Kidney epithelial cell (primary cell): ENCODE measurements around the gene AHNAK2. TPM values are rescaled to one million over a fixed set of nuclear protein-coding genes. Genes with fewer than 3 reads are reported as not detected.
A peak's percentile ranks its signal among the peaks of the same experiment; 100 is the strongest.

Experiments
- DNase-seq: peaks from one replicate; pipeline ENCODE4 v3.0.0-alpha.2; 2010; ENCODE audit warnings: low read depth
- H3K27me3 ChIP-seq: 2 replicates; pipeline ENCODE4 v1.6.0; 2011; ENCODE audit warnings: low read length; ENCODE audit not compliant: control insufficient read depth, insufficient read depth
- H3K36me3 ChIP-seq: 2 replicates; pipeline ENCODE4 v1.5.1; 2011; ENCODE audit warnings: low read length; ENCODE audit not compliant: control insufficient read depth, insufficient read depth
- H3K4me3 ChIP-seq: 2 replicates; pipeline ENCODE4 v1.5.1; 2011; ENCODE audit warnings: low read depth, mild to moderate bottlenecking, control low read depth, low read length
- CTCF ChIP-seq: IDR thresholded peaks from 2 replicates; pipeline ENCODE4 v1.5.1; 2011; ENCODE audit warnings: mild to moderate bottlenecking, moderate library complexity, low read length, control low read depth, inconsistent platforms; ENCODE audit not compliant: insufficient read depth, poor library complexity, severe bottlenecking
- total RNA-seq: library from RNA; depleted of rRNA; stranded (reverse); fragments of >200 nt; gene quantifications from 2 replicates; pipeline ENCODE4 v1.2.3, GENCODE V29; 2015

AHNAK2 gene
- total RNA-seq, 1 donor from 2014 or later, result 121 TPM

GRCh38 chr14:104942586-104942985 lies 35.6 kb downstream of the AHNAK2 start:
- H3K36me3 ChIP-seq, result no peaks in the 10 kb centered on the region
- H3K4me3 ChIP-seq, result no peak overlapping the region
- DNase-seq, result no peak
- no peaks in the 10 kb centered on the region for H3K27me3 ChIP-seq
- no peak for TF ChIP-seq CTCF

DNA sequence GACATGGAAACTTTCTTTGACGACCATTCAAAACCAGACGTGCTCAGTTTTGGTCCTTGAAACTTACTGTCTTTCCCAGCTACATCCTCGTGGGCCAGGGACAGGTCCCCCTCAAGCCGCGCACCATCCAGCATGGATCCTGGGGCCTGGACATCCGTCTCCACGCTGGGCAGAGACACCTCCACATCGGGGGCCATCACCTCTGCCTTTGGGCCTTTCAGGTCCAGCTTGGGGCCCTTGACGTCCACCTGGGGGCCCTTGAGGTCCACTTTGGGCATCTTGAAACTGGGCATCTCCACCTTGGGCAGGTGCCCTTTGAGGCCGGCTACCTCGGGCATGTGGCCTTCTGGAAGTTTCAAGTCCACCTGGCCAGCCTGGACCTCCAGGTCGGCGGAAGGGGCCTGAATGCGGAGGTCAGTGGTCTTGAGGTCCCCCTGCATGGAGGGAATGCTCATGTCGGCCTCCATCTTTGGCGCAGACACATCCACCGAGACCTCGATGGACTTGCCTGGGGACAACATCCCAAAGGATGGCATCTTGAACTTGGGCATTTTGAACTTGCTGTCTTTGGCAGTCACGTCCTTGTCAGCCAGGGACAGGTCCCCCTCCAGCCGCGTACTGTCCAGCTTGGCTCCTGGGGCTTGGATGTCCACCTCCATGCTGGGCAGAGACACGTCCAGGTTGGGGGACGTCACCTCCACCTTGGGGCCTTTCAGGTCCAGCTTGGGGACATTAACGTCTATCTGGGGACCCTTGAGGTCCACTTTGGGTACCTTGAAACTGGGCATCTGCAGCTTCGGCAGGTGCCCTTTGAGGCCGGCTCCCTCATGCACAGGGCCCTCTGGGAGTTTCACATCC lies 36.4 kb downstream of the AHNAK2 start:
- no peak for DNase-seq
- H3K27me3 ChIP-seq, result no peaks in the 10 kb centered on the region
- TF ChIP-seq CTCF, result no peak
- H3K36me3 ChIP-seq, result no peaks in the 10 kb centered on the region
- H3K4me3 ChIP-seq, result no peak overlapping the region

DNA sequence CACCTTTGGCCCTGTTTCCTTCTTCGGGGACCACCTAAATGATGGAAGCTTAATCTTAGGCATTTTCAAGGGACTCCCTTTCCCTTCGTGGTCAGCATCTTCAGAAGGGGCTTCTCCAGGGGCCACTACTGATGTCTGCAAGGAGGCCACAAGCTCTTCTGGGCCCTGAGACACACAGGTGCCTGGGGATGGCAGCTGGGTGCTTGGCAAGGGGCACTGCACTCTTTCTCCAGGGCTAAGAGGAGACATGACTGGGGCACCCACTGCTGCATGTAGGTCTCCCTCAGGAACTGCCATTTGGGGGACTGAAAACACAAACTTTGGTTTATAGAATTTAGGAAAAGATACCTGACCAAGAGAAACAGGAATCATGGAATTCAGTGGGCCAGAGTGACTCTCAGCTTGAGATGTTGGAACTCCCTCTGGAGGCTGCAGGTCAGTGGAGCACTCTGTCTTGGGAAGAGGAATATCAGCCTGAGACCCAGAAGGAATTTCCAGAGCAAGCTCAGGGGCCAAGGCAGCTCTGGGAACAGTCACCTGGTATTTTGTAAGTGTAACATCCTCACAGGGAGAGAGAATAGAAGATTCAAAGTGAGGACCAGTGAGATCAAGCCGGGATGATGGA lies 37.5 kb downstream of the AHNAK2 start:
- H3K36me3 ChIP-seq, result no peaks in the 10 kb centered on the region
- DNase-seq, result no peak
- H3K4me3 ChIP-seq, result no peak overlapping the region
- TF ChIP-seq CTCF, result peak; percentile 2
- no peaks in the 10 kb centered on the region for H3K27me3 ChIP-seq

- Histone ChIP-seq H3K27me3 (peaks cover 4% of the 10 kb centered on the region), H3K36me3 (no peaks in the 10 kb centered on the region), H3K4me3 (no peak overlapping the region)
- DNase-seq, result no peak
- TF ChIP-seq CTCF, result no peak
Measured at GRCh38 chr14:104939666-104940410, 38.3 kb downstream of the AHNAK2 start.

GRCh38 chr14:104938960-104939359 lies 39.2 kb downstream of the AHNAK2 start:
- Histone ChIP-seq H3K27me3 (peaks cover 13% of the 10 kb centered on the region), H3K36me3 (no peaks in the 10 kb centered on the region), H3K4me3 (no peak overlapping the region)
- DNase-seq, result no peak
- TF ChIP-seq CTCF, result no peak
